Measurements from ENCODE around the gene PTGDR. TPM values are rescaled to one million over a fixed set of nuclear protein-coding genes. Genes with fewer than 3 reads are reported as not detected.

PTGDR gene
- total RNA-seq, 1 experiment from 2014 or later, result not detected

DNA sequence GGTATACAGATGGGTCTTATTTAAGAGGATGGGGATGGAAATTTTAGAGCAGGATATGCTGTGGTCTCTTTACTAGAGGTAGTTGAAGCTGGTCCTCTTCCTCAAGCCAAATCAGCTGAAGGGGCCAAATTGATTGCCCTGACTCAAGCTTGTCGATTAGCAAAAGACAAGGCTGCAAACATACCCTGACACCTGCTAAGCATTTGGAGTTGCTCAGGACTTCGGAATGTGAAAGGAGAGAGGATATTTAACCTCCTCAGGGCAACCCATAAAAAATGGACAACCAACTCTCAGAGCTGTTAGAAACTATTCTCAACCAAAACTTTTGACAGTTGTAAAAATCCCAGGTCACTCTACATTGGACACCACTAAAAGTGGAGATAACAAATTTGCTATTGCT, 15.6 kb downstream of the PTGDR start:
- Histone ChIP-seq H2AFZ (no peak overlapping the region), H3K4me1 (replicated peaks; ENCODE audit: insufficient read depth) (peaks cover 12% of the 10 kb centered on the region), H3F3A (ENCODE audit: insufficient read depth, low read depth) (no peaks in the 10 kb centered on the region; the same call in 1 of the 2 replicates), H4K20me1 (ENCODE audit: insufficient read depth) (no peaks in the 10 kb centered on the region), H3K27me3 (ENCODE audit: insufficient read depth, low read depth) (no peaks in the 10 kb centered on the region), H3K79me2 (ENCODE audit: low read depth) (no peaks in the 10 kb centered on the region), H3K4me3 (no peak overlapping the region), H3K9me3 (ENCODE audit: insufficient read depth, low read depth) (no peaks in the 10 kb centered on the region; the same call in 1 of the 2 replicates), H3K4me2 (no peak overlapping the region), H3K27ac (no peak overlapping the region), H3K36me3 (ENCODE audit: low read depth) (no peaks in the 10 kb centered on the region), H3K9me2 (ENCODE audit: insufficient read depth) (peaks cover 5% of the 10 kb centered on the region; the same call in 1 of the 2 replicates)
- BruUV-seq (replicated peaks), result no TSS peak
- no peak for TF ChIP-seq EZH2 (IDR thresholded peaks at IDR 0.05; ENCODE audit: low read depth)
- TF ChIP-seq, protein P1, sequence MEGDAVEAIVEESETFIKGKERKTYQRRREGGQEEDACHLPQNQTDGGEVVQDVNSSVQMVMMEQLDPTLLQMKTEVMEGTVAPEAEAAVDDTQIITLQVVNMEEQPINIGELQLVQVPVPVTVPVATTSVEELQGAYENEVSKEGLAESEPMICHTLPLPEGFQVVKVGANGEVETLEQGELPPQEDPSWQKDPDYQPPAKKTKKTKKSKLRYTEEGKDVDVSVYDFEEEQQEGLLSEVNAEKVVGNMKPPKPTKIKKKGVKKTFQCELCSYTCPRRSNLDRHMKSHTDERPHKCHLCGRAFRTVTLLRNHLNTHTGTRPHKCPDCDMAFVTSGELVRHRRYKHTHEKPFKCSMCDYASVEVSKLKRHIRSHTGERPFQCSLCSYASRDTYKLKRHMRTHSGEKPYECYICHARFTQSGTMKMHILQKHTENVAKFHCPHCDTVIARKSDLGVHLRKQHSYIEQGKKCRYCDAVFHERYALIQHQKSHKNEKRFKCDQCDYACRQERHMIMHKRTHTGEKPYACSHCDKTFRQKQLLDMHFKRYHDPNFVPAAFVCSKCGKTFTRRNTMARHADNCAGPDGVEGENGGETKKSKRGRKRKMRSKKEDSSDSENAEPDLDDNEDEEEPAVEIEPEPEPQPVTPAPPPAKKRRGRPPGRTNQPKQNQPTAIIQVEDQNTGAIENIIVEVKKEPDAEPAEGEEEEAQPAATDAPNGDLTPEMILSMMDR (conservative IDR thresholded peaks at IDR 0.05), result no peak
- POLR2A ChIA-PET (ENCODE audit: unreplicated experiment), result no interaction called here
- CTCF ChIA-PET, result no interaction called here
- intact Hi-C loops (cut with micrococcal nuclease; ENCODE audit: unreplicated experiment), result no loop called here
- no peak for DNase-seq

DNA sequence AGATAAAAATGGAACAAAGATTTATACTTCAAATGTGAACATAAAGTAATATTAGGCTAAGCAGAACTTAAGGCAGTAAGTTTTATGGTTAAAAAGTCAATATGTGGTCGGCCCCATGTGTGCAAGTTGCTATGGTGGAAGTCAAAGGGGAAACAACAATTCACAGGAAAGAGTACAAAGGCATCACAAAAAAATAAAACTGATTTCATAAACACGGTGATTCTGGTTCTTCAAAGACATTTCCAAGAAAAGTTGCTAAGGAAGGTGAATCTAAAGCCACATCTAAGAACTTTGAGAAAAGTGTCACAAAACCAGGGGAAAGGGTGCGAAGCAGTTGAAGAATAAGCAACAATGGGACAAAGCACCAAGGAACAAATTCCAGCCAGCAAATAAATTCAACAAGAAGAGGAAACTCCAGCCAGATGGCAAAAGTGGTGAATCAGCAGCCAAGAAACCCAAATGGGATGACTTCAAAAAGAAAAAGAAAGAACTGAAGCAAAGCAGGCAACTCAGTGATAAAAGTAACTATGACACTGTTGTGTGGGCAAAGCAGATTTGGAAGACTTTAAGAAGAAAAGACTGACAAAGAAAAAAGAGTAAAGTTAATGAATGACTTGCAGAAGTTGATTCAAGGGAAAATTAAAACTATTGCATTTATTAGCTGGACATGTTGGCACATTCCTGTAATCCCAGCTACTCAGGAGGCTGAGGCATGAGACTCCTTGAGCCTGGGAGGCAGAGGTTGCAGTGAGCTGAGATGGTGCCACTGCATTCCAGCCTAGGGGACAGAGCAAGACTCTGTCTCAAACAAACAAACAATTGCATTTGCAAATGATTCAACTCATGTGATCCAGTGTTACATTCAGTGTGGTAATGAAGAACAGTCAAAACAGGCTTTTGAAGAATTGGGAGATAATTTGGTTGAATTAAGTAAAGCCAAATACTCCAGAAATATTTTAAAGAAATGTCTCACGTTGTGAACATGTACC, 19.5 kb downstream of the PTGDR start:
- ChIA-PET POLR2A (ENCODE audit: unreplicated experiment) (no interaction called here), CTCF (no interaction called here)
- Histone ChIP-seq H3K4me2 (no peak overlapping the region), H2AFZ (no peak overlapping the region), H3F3A (ENCODE audit: insufficient read depth, low read depth) (no peaks in the 10 kb centered on the region), H3K4me3 (no peak overlapping the region), H3K27me3 (ENCODE audit: insufficient read depth, low read depth) (no peaks in the 10 kb centered on the region), H3K9me3 (ENCODE audit: insufficient read depth, low read depth) (no peaks in the 10 kb centered on the region), H3K79me2 (ENCODE audit: low read depth) (no peaks in the 10 kb centered on the region), H3K9me2 (ENCODE audit: insufficient read depth) (peaks cover 5% of the 10 kb centered on the region; the same call in 1 of the 2 replicates), H3K4me1 (replicated peaks; ENCODE audit: insufficient read depth) (no peaks in the 10 kb centered on the region), H3K27ac (no peak overlapping the region), H4K20me1 (ENCODE audit: insufficient read depth) (no peaks in the 10 kb centered on the region), H3K36me3 (ENCODE audit: low read depth) (no peaks in the 10 kb centered on the region)
- BruUV-seq (replicated peaks), result no TSS peak
- TF ChIP-seq, protein P1 (conservative IDR thresholded peaks at IDR 0.05), result no peak
- TF ChIP-seq EZH2 (IDR thresholded peaks at IDR 0.05; ENCODE audit: low read depth), result no peak
- no peak for DNase-seq
- intact Hi-C loops (cut with micrococcal nuclease; ENCODE audit: unreplicated experiment), result no loop called here

DNA sequence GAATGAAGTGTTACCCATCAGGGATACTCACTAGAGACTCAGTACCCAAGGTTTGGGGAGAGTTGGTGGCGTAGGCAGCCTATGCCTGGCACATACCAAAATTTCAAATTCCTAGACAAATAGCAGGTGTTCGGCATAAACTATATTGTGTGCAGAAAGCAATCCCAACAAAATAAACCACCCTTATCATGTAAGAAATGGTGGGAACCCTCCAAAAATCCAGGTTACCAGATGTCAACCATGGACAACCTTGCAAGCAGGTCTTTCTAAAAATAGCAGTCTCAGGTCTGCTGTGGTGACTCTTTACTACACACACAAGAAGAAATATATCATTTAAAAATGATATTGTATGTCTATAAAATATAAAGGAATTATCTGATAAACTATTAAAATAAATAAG, 28.9 kb downstream of the PTGDR start:
- no peaks in the 10 kb centered on the region for H3K79me2 ChIP-seq (ENCODE audit: low read depth)
- H3K9me2 ChIP-seq (ENCODE audit: insufficient read depth), result no peaks in the 10 kb centered on the region
- no TSS peak for BruUV-seq (replicated peaks)
- no peak for DNase-seq
- H3K27me3 ChIP-seq (ENCODE audit: insufficient read depth, low read depth), result no peaks in the 10 kb centered on the region
- no peaks in the 10 kb centered on the region for H3K4me1 ChIP-seq (replicated peaks; ENCODE audit: insufficient read depth)
- no peak overlapping the region for H3K4me2 ChIP-seq
- no peak overlapping the region for H2AFZ ChIP-seq
- H3F3A ChIP-seq (ENCODE audit: insufficient read depth, low read depth), result no peaks in the 10 kb centered on the region
- H3K36me3 ChIP-seq (ENCODE audit: low read depth), result no peaks in the 10 kb centered on the region
- no peaks in the 10 kb centered on the region for H3K9me3 ChIP-seq (ENCODE audit: insufficient read depth, low read depth)
- no peak for TF ChIP-seq EZH2 (IDR thresholded peaks at IDR 0.05; ENCODE audit: low read depth)
- TF ChIP-seq, protein P1 (conservative IDR thresholded peaks at IDR 0.05), result no peak
- intact Hi-C loops (cut with micrococcal nuclease; ENCODE audit: unreplicated experiment), result no loop called here
- no peaks in the 10 kb centered on the region for H4K20me1 ChIP-seq (ENCODE audit: insufficient read depth)
- no peak overlapping the region for H3K27ac ChIP-seq
- ChIA-PET CTCF (no interaction called here), POLR2A (ENCODE audit: unreplicated experiment) (no interaction called here)
- no peak overlapping the region for H3K4me3 ChIP-seq

Data from PC-9 (cell line).